WI38 (cell line): ENCODE measurements around the gene LCAT.

Experiments
- H3K4me3 ChIP-seq: 2 replicates; pipeline ENCODE4 v1.5.1; 2011; ENCODE audit warnings: low read depth, mild to moderate bottlenecking, control low read depth, low read length
- CTCF ChIP-seq: IDR thresholded peaks from 2 replicates; pipeline ENCODE4 v1.5.1; 2012; ENCODE audit warnings: low read depth, mild to moderate bottlenecking, control low read depth, low read length

The LCAT gene

DNA sequence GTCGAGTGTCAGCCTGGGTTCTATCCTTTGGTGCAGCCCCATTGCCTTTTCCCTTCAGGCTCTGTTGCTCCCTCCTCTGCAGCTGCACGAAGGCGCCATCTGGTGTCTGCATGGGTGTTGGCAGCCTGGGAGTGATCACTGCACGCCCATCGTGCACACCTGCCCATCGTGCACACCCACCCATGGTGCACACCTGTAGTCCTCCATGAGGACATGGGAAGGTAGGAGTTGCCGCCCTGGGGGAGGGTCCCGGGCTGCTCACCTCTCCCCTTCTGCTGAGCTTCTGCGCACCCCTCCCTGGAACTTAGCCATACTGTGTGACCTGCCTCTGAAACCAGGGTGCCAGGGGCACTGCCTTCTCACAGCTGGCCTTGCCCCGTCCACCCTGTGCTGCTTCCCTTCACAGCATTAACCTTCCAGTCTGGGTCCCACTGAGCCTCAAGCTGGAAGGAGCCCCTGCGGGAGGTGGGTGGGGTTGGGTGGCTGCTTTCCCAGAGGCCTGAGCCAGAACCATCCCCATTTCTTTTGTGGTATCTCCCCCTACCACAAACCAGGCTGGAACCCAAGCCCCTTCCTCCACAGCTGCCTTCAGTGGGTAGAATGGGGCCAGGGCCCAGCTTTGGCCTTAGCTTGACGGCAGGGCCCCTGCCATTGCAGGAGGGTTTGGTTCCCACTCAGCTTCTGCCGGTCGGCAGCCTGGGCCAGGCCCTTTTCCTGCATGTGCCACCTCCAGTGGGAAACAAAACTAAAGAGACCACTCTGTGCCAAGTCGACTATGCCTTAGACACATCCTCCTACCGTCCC lies 15.2 kb downstream of the LCAT start:
- TF ChIP-seq CTCF: peak; percentile 84
- H3K4me3 ChIP-seq: no peak overlapping the region

DNA sequence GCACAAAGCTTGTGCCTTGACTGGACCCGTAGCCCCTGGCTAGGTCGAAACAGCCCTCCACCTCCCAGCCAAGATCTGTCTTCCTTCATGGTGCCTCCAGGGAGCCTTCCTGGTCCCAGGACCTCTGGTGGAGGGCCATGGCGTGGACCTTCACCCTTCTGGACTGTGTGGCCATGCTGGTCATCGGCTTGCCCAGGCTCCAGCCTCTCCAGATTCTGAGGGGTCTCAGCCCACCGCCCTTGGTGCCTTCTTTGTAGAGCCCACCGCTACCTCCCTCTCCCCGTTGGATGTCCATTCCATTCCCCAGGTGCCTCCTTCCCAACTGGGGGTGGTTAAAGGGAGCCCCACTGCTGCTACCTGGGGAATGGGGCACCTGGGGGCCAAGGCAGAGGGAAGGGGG lies 15.8 kb downstream of the LCAT start:
- no peak overlapping the region for H3K4me3 ChIP-seq
- no peak for TF ChIP-seq CTCF

- H3K4me3 ChIP-seq: no peak overlapping the region
- no peak for TF ChIP-seq CTCF
Measured at GRCh38 chr16:67927131-67927941, 16.6 kb downstream of the LCAT start.

DNA sequence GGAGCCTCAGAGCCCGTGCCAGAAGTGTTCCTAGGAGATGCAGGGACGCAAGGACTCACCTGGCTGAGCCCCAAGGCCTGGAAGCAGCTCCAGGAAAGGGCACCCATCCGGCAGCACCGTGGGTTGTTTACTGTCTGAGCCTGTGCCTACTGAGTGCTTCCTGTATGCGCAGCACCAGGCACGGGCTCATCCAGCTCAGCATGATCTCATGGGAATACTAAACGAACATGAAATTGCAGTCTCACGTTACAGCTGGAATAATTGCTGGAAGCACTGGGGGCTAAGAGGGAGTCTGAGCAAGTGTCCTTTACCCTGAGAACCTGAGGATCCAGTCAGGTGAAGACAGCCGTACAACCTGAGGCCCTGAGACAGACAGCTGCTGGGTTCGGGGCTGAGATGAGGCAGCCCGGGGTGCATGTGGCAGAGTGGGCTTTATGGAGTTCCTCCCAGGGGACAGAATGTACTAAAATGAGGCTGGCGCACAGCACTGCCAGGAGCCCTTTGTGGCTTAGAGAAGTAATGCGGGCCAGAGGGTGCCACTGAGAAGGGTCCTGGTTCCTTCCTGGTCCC lies 17.7 kb downstream of the LCAT start:
- no peak for TF ChIP-seq CTCF
- no peak overlapping the region for H3K4me3 ChIP-seq

DNA sequence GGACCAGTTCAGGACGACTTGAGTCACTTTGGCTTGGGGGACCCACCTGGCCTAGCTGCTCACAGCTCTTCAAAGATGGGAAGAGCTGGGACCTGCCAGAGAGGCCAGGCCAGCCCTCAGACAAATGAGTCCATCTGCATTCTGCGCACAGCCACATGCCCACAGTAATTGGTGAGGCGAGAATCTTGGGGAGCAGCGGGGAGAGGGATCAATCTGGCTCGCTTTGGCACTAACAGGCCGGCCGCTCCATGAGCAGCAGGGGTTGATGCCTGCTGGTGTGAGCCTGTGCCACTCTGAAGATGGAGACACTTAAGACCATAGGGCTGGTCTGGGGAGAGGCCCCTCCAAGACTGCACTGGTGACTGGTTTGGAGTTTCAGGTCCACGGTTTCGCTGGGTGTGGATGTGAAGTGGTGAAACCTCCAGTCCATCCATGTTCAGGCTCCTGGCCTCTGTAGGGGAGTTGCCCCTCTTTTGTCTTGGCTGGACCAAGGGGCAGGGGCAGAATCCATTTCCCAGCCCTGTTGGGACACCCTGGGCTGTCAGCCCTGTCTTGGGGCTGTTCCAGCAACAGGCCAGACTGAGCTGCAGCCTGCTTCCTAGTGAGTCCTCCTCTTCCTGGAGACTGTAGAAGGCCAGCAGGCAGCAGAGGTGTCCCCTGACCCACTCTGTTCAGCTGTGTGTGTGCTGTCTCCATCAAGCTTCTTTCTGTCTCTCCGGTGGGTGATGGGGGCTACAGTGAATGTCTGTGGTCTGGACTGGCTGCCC lies 19.6 kb downstream of the LCAT start:
- no peak for TF ChIP-seq CTCF
- H3K4me3 ChIP-seq: no peak overlapping the region

- no peak overlapping the region for H3K4me3 ChIP-seq
- no peak for TF ChIP-seq CTCF
Measured at GRCh38 chr16:67923414-67924116, 20.4 kb downstream of the LCAT start.
